ENCODE measurements around the gene RHO.

DNA sequence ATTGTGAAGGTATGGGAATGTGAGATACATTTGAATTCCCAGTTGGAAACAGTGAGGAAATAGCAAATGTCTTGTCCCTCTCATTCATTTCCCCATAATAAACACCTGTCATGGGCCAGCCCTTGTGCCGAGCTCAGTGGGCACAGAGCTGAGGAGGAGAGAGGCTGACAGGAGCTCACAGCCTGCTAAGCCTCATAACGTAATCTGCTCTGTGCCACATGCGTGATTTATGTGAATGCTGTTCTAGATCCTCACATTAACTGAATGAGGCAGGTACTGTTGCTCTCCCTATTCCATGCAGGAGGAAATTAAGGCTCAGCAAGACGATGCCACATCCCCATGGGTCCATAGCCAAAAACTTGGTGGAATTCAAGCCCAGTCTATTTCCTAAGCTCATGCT lies 35.2 kb upstream of the RHO start:
- TF ChIP-seq, protein P1, sequence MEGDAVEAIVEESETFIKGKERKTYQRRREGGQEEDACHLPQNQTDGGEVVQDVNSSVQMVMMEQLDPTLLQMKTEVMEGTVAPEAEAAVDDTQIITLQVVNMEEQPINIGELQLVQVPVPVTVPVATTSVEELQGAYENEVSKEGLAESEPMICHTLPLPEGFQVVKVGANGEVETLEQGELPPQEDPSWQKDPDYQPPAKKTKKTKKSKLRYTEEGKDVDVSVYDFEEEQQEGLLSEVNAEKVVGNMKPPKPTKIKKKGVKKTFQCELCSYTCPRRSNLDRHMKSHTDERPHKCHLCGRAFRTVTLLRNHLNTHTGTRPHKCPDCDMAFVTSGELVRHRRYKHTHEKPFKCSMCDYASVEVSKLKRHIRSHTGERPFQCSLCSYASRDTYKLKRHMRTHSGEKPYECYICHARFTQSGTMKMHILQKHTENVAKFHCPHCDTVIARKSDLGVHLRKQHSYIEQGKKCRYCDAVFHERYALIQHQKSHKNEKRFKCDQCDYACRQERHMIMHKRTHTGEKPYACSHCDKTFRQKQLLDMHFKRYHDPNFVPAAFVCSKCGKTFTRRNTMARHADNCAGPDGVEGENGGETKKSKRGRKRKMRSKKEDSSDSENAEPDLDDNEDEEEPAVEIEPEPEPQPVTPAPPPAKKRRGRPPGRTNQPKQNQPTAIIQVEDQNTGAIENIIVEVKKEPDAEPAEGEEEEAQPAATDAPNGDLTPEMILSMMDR (IDR thresholded peaks at IDR 0.05; ENCODE audit: poor library complexity), result no peak
- TF ChIP-seq EZH2phosphoT487 (IDR thresholded peaks at IDR 0.05; ENCODE audit: low read depth, severe bottlenecking, unreplicated experiment), result no peak
